ENCODE measurements around the gene ZCCHC7.

The ZCCHC7 gene

GRCh38 chr9:37350486-37351190, 230.3 kb downstream of the ZCCHC7 start:
- Mint-ChIP-seq H3K4me3 (no peak overlapping the region), H3K9me3 (no peaks in the 10 kb centered on the region), H3K27ac (no peak overlapping the region), H3K36me3 (ENCODE audit: low read depth) (peaks cover 19% of the 10 kb centered on the region), H3K4me1 (no peaks in the 10 kb centered on the region), H3K27me3 (ENCODE audit: low read depth, poor library complexity) (no peaks in the 10 kb centered on the region)
- DNase-seq, result no peak
- TF ChIP-seq CTCF (IDR thresholded peaks at IDR 0.05), result no peak

GRCh38 chr9:37353791-37354190, 233.4 kb downstream of the ZCCHC7 start:
- Mint-ChIP-seq H3K27me3 (ENCODE audit: low read depth, poor library complexity) (no peaks in the 10 kb centered on the region), H3K4me3 (no peak overlapping the region), H3K9me3 (no peaks in the 10 kb centered on the region), H3K36me3 (ENCODE audit: low read depth) (peaks cover 26% of the 10 kb centered on the region), H3K27ac (no peak overlapping the region), H3K4me1 (no peaks in the 10 kb centered on the region)
- DNase-seq, result no peak
- TF ChIP-seq CTCF (IDR thresholded peaks at IDR 0.05), result no peak

- Mint-ChIP-seq H3K9me3 (no peaks in the 10 kb centered on the region), H3K27me3 (ENCODE audit: low read depth, poor library complexity) (no peaks in the 10 kb centered on the region), H3K27ac (no peak overlapping the region), H3K4me3 (no peak overlapping the region), H3K36me3 (ENCODE audit: low read depth) (peaks cover 4% of the 10 kb centered on the region), H3K4me1 (no peaks in the 10 kb centered on the region)
- DNase-seq, result no peak
- no peak for TF ChIP-seq CTCF (IDR thresholded peaks at IDR 0.05)
Measured at GRCh38 chr9:37362430-37362829, 242.1 kb downstream of the ZCCHC7 start.

GRCh38 chr9:37363124-37363523, 242.8 kb downstream of the ZCCHC7 start:
- Mint-ChIP-seq H3K27ac (no peak overlapping the region), H3K36me3 (ENCODE audit: low read depth) (peaks cover 4% of the 10 kb centered on the region), H3K9me3 (no peaks in the 10 kb centered on the region), H3K4me3 (no peak overlapping the region), H3K4me1 (no peaks in the 10 kb centered on the region), H3K27me3 (ENCODE audit: low read depth, poor library complexity) (no peaks in the 10 kb centered on the region)
- TF ChIP-seq CTCF (IDR thresholded peaks at IDR 0.05), result no peak
- DNase-seq, result no peak

- peaks cover 4% of the 10 kb centered on the region for H3K36me3 Mint-ChIP-seq (ENCODE audit: low read depth)
- no peak overlapping the region for H3K4me3 Mint-ChIP-seq
- H3K9me3 Mint-ChIP-seq, result no peaks in the 10 kb centered on the region
- H3K27ac Mint-ChIP-seq, result no peak overlapping the region
- no peak for DNase-seq
- no peaks in the 10 kb centered on the region for H3K27me3 Mint-ChIP-seq (ENCODE audit: low read depth, poor library complexity)
- no peak for TF ChIP-seq CTCF (IDR thresholded peaks at IDR 0.05)
- H3K4me1 Mint-ChIP-seq, result no peaks in the 10 kb centered on the region
Measured at GRCh38 chr9:37364136-37364535, 243.8 kb downstream of the ZCCHC7 start.

- no peak for TF ChIP-seq CTCF (IDR thresholded peaks at IDR 0.05)
- Mint-ChIP-seq H3K4me3 (no peak overlapping the region), H3K27me3 (ENCODE audit: low read depth, poor library complexity) (peaks cover 3% of the 10 kb centered on the region), H3K9me3 (no peaks in the 10 kb centered on the region), H3K36me3 (ENCODE audit: low read depth) (peaks cover 4% of the 10 kb centered on the region), H3K4me1 (no peaks in the 10 kb centered on the region), H3K27ac (no peak overlapping the region)
- DNase-seq, result no peak
Measured at GRCh38 chr9:37364751-37365360, 244.5 kb downstream of the ZCCHC7 start.
